IMR-90 (cell line): ENCODE data around the gene TMEM239. TPM values are rescaled to one million over a fixed set of nuclear protein-coding genes. Genes with fewer than 3 reads are reported as not detected.

Source experiments
- ATAC-seq: fragments of 200-7000 bp; cut with Tn5 transposase; 2 replicates; pipeline ENCODE4 v1.9.1; 2020; ENCODE audit warnings: low read depth, mild to moderate bottlenecking, moderate library complexity
- BruUV-seq: library from RNA; stranded (reverse); fragments of 400-500 nt; replicated peaks from 2 replicates; lab custom pipeline; 2021; lab: Mats Ljungman, UMichigan
- CTCF ChIA-PET: fragments of 300-600 bp; formaldehyde crosslinking; extraction: SDS; loops from one replicate; lab custom pipeline; 2021; ENCODE audit warnings: antibody characterized with exemption; lab: Yijun Ruan, JAX
- POLR2A ChIA-PET: fragments of 300-600 bp; sonication (Branson Sonifier 250); formaldehyde crosslinking; loops from one replicate; lab custom pipeline; 2022; ENCODE audit warnings: antibody characterized with exemption; ENCODE audit not compliant: unreplicated experiment; lab: Charles Lee
- DNase-seq: peaks from one replicate; pipeline ENCODE4 v3.0.0; 2013
- H2AFZ ChIP-seq: replicated peaks from 2 replicates; pipeline ENCODE3; 2013; ENCODE audit warnings: low read length, mild to moderate bottlenecking; ENCODE audit not compliant: poor library complexity
- H2AK5ac ChIP-seq: 2 replicates; pipeline ENCODE4 v1.6.1; 2013; ENCODE audit warnings: low read depth, low read length, inconsistent platforms
- H2AK9ac ChIP-seq: replicated peaks from 2 replicates; pipeline ENCODE3; 2013; ENCODE audit warnings: mild to moderate bottlenecking, low read depth, low read length, moderate library complexity; ENCODE audit not compliant: poor library complexity
- H2BK120ac ChIP-seq: 2 replicates; pipeline ENCODE4 v1.6.1; 2013; ENCODE audit warnings: low read depth, low read length, inconsistent platforms
- H2BK15ac ChIP-seq: 3 replicates; pipeline ENCODE4 v1.6.1; 2013; ENCODE audit warnings: low read depth, low read length, inconsistent platforms
- H2BK20ac ChIP-seq: 2 replicates; pipeline ENCODE4 v1.6.1; 2013; ENCODE audit warnings: low read depth, mild to moderate bottlenecking, inconsistent platforms, low read length, moderate library complexity
- H2BK5ac ChIP-seq: 2 replicates; pipeline ENCODE4 v1.6.1; 2013; ENCODE audit warnings: mild to moderate bottlenecking, low read depth, low read length, inconsistent platforms; ENCODE audit not compliant: poor library complexity, severe bottlenecking
- H3K14ac ChIP-seq: replicated peaks from 2 replicates; pipeline ENCODE4 v1.6.1; 2013; ENCODE audit warnings: low read depth, low read length, inconsistent platforms
- H3K18ac ChIP-seq: 2 replicates; pipeline ENCODE4 v1.6.1; 2013; ENCODE audit warnings: low read depth, low read length, control low read depth
- H3K23ac ChIP-seq: 2 replicates; pipeline ENCODE4 v1.6.1; 2013; ENCODE audit warnings: low read depth, low read length, inconsistent platforms
- H3K27ac ChIP-seq: 2 replicates; pipeline ENCODE4 v1.5.1; 2013; ENCODE audit warnings: mild to moderate bottlenecking, control low read depth, low read length; ENCODE audit not compliant: insufficient read depth
- H3K27me3 ChIP-seq: 2 replicates; pipeline ENCODE4 v1.6.1; 2013; ENCODE audit warnings: low read length; ENCODE audit not compliant: control insufficient read depth, insufficient read depth
- H3K36me3 ChIP-seq: 2 replicates; pipeline ENCODE4 v1.6.1; 2013; ENCODE audit warnings: low read length, mixed read lengths; ENCODE audit not compliant: control insufficient read depth, insufficient read depth
- H3K4ac ChIP-seq: 2 replicates; pipeline ENCODE4 v1.6.1; 2013; ENCODE audit warnings: low read depth, low read length, inconsistent platforms
- H3K4me1 ChIP-seq: 2 replicates; pipeline ENCODE4 v1.6.1; 2013; ENCODE audit warnings: low read length, mixed read lengths; ENCODE audit not compliant: control insufficient read depth, insufficient read depth
- H3K4me2 ChIP-seq: 2 replicates; pipeline ENCODE4 v1.6.1; 2013; ENCODE audit warnings: low read depth, mild to moderate bottlenecking, control low read depth, low read length, moderate library complexity
- H3K4me3 ChIP-seq: 2 replicates; pipeline ENCODE4 v1.5.1; 2013; ENCODE audit warnings: low read depth, mild to moderate bottlenecking, control low read depth, low read length, moderate library complexity; ENCODE audit not compliant: insufficient read depth
- H3K56ac ChIP-seq: 2 replicates; pipeline ENCODE4 v1.6.1; 2013; ENCODE audit warnings: low read length, inconsistent platforms; ENCODE audit not compliant: insufficient read depth; ENCODE audit errors: extremely low read depth
- H3K79me1 ChIP-seq, 2 experiments: 2 replicates each; pipeline ENCODE4 v1.6.1; 2013; ENCODE audit warnings: low read length in 2 of 2, inconsistent platforms in 1 of 2, low read depth in 1 of 2
- H3K9ac ChIP-seq: 2 replicates; pipeline ENCODE4 v1.6.1; 2013; ENCODE audit warnings: low read depth, low read length, control low read depth
- H3K9me1 ChIP-seq: 2 replicates; pipeline ENCODE4 v1.6.1; 2013; ENCODE audit warnings: low read length, inconsistent platforms; ENCODE audit not compliant: insufficient read depth
- H3K9me3 ChIP-seq: 2 replicates; pipeline ENCODE4 v1.6.1; 2013; ENCODE audit warnings: low read length; ENCODE audit not compliant: control insufficient read depth, insufficient read depth
- H4K20me1 ChIP-seq: 2 replicates; pipeline ENCODE4 v1.6.1; 2013; ENCODE audit warnings: low read length, inconsistent platforms; ENCODE audit not compliant: insufficient read depth
- H4K5ac ChIP-seq: 2 replicates; pipeline ENCODE4 v1.6.1; 2013; ENCODE audit warnings: mild to moderate bottlenecking, low read depth, low read length, control low read depth
- H4K8ac ChIP-seq, 2 experiments: 2 replicates each; pipeline ENCODE4 v1.6.1; 2013; ENCODE audit warnings: low read depth in 2 of 2, low read length in 2 of 2, control low read depth in 1 of 2, inconsistent platforms in 1 of 2
- H4K91ac ChIP-seq: 2 replicates; pipeline ENCODE4 v1.6.1; 2013; ENCODE audit warnings: low read depth, low read length, inconsistent platforms; ENCODE audit not compliant: insufficient read depth
- BHLHE40 ChIP-seq: fragments of 150-350 bp; IDR thresholded peaks from 2 replicates; pipeline ENCODE4 v1.6.1; 2016; ENCODE audit warnings: mild to moderate bottlenecking, low read depth, low read length
- CTCF ChIP-seq: conservative IDR thresholded peaks from 2 replicates; pipeline ENCODE4 v1.5.1; 2012; ENCODE audit warnings: mild to moderate bottlenecking, low read depth, low read length, improper control_type of control experiment
- ELK1 ChIP-seq: fragments of 150-350 bp; IDR thresholded peaks from 2 replicates; pipeline ENCODE4 v1.6.1; 2016; ENCODE audit warnings: low read depth, mild to moderate bottlenecking, low read length, moderate library complexity, borderline replicate concordance
- FOS ChIP-seq: fragments of 150-350 bp; IDR thresholded peaks from 2 replicates; pipeline ENCODE4 v1.6.1; 2016; ENCODE audit warnings: low read depth, low read length
- MAFK ChIP-seq: IDR thresholded peaks from 2 replicates; pipeline ENCODE4 v1.6.1; 2012; ENCODE audit warnings: low read depth, low read length, improper control_type of control experiment
- NFE2L2 ChIP-seq: fragments of 150-350 bp; IDR thresholded peaks from 2 replicates; pipeline ENCODE4 v1.6.1; 2016; ENCODE audit warnings: low read depth, mild to moderate bottlenecking, low read length
- RFX5 ChIP-seq: IDR thresholded peaks from 2 replicates; pipeline ENCODE4 v1.8.0; 2012; ENCODE audit warnings: low read depth, mild to moderate bottlenecking, low read length, moderate library complexity
- USF2 ChIP-seq: fragments of 150-350 bp; IDR thresholded peaks from 2 replicates; pipeline ENCODE4 v1.6.1; 2017; ENCODE audit warnings: mild to moderate bottlenecking, antibody characterized with exemption, low read length, low read depth
- WGBS, 2 experiments: methylation state at CpG; one replicate each; pipeline versions ENCODE4 v1.1.5 to v1.1.7; 2013; ENCODE audit warnings: missing lambda C conversion rate in 2 of 2; ENCODE audit not compliant: insufficient read length in 1 of 2; ENCODE audit errors: extremely low coverage in 2 of 2; 5-methylcytosine and 5-hydroxymethylcytosine counted together
- dilution Hi-C: fragments of 300-500 bp; cut with HindIII; formaldehyde crosslinking; loops from one replicate; pipeline ENCODE4 v1.14.3; 2018; ENCODE audit warnings: low sequenced_read_pairs; ENCODE audit not compliant: unreplicated experiment
- in situ Hi-C: fragments of 300-500 bp; cut with MboI; formaldehyde crosslinking; loops from 3 replicates; pipeline ENCODE4 v1.14.3; 2019; ENCODE audit warnings: low sequenced_read_pairs, inconsistent platforms, mixed read lengths
- intact Hi-C: fragments of 100-400 bp; cut with micrococcal nuclease; formaldehyde crosslinking; loops from 2 replicates; pipeline ENCODE4 v1.10.0; 2022
- polyA plus RNA-seq, 3 experiments: library from polyadenylated mRNA; depleted of rRNA; stranded (reverse); fragments of >200 nt; gene quantifications; 2 replicates each; pipeline ENCODE4 v1.2.3, GENCODE V29; 2012; ENCODE audit warnings: low replicate concordance in 1 of 3
- total RNA-seq: library from RNA; depleted of rRNA; stranded (reverse); fragments of >200 nt; gene quantifications from 2 replicates; pipeline ENCODE4 v1.2.3, GENCODE V29; 2012

Gene TMEM239
- total and polyA plus RNA-seq, 2 of the 4 experiments (the other 2 are of a cell fraction): 0.32 TPM; not detected in 1

- no peak for TF ChIP-seq CTCF
These were observed 1.5 kb upstream of the TMEM239 start, which contains the start of gene C20orf141 (continued) for GRCh38 chr20:2814587-2815051.

GRCh38 chr20:2815242-2815900 is 793 bp upstream of the TMEM239 start:
- POLR2A ChIA-PET: no interaction called here
- no TSS peak for BruUV-seq
- no peak overlapping the region for H3K4me3 ChIP-seq
- peak overlapping the region; percentile 56 for H3K18ac ChIP-seq
- WGBS, 2 experiments: 86% methylated on average over 2 of the region's 8 CpGs; no CpG with 5 or more reads in 1 of the 2 experiments
- 0 out of 4 replicates have a peak, but pooled peaks cover 0 to 5% of the 10 kb centered on the region in 2 experiments for H3K79me1 ChIP-seq
- ATAC-seq (no peak), DNase-seq (no peak)
- peak overlapping the region; percentile 56 for H3K27ac ChIP-seq
- intact Hi-C loops (no loop called here), dilution Hi-C loops (no loop called here), in situ Hi-C loops (loop anchor here (25.0 kb wide), 1 partner anchor 703 kb away; the partner anchor contains the start of gene STK35)
- H2BK15ac ChIP-seq: peak overlapping the region; percentile 77
- no peak overlapping the region for H3K4me2 ChIP-seq
- peak overlapping the region; percentile 36 to 76 for H4K8ac ChIP-seq
- H2AFZ ChIP-seq: peak overlapping the region; percentile 86
- no peaks in the 10 kb centered on the region for H3K27me3 ChIP-seq
- H3K9me3 ChIP-seq: peaks cover 2% of the 10 kb centered on the region; the same call in 1 of the 2 replicates
- H3K36me3 ChIP-seq: no peaks in the 10 kb centered on the region
- H4K20me1 ChIP-seq: no peaks in the 10 kb centered on the region
- 0 out of 2 replicates have a peak overlapping the region, but pooled peaks have one; percentile 12 for H3K56ac ChIP-seq
- H2AK5ac ChIP-seq: peak overlapping the region; percentile 98
- H3K23ac ChIP-seq: no peak overlapping the region
- peak overlapping the region; percentile 29 for H3K14ac ChIP-seq
- peaks cover 32% of the 10 kb centered on the region for H3K4me1 ChIP-seq
- H3K9ac ChIP-seq: no peak overlapping the region
- H4K91ac ChIP-seq: peak overlapping the region; percentile 69
- peak overlapping the region; percentile 92 for H2BK120ac ChIP-seq
- peaks cover 28% of the 10 kb centered on the region for H3K9me1 ChIP-seq
- peak overlapping the region; percentile 42 for H2AK9ac ChIP-seq
- CTCF ChIA-PET: no interaction called here
- peak overlapping the region; percentile 85 for H3K4ac ChIP-seq
- peak overlapping the region; percentile 91 for H2BK20ac ChIP-seq
- peak overlapping the region; percentile 62 for H2BK5ac ChIP-seq
- peak overlapping the region; percentile 56 for H4K5ac ChIP-seq
- TF ChIP-seq ELK1 (no peak), CTCF (no peak), RFX5 (no peak), BHLHE40 (no peak), USF2 (no peak), MAFK (no peak), FOS (no peak), NFE2L2 (no peak)
